ENCODE data around the gene ARHGEF1. TPM values are rescaled to one million over a fixed set of nuclear protein-coding genes. Genes with fewer than 3 reads are reported as not detected.

The ARHGEF1 gene
- polyA plus RNA-seq, 1 donor: 49.2 TPM

Other genes starting within 250 kb of the ARHGEF1 start
- gene CEACAM7, start 194.9 kb upstream of the ARHGEF1 start, polyA plus RNA-seq (ENCODE audit: insufficient read length): not detected
- gene CEACAM5, start 174.6 kb upstream of the ARHGEF1 start, polyA plus RNA-seq (ENCODE audit: insufficient read length): not detected
- gene CEACAM6, start 127.7 kb upstream of the ARHGEF1 start, polyA plus RNA-seq (ENCODE audit: insufficient read length): 0.08 TPM
- gene CEACAM3, start 86.6 kb upstream of the ARHGEF1 start, polyA plus RNA-seq (ENCODE audit: insufficient read length): not detected
- not detected for gene LYPD4, start 38.5 kb upstream of the ARHGEF1 start, polyA plus RNA-seq (ENCODE audit: insufficient read length)
- gene DMRTC2, start 38.1 kb upstream of the ARHGEF1 start, polyA plus RNA-seq (ENCODE audit: insufficient read length): not detected
- gene RPS19, start 22.9 kb upstream of the ARHGEF1 start, polyA plus RNA-seq (ENCODE audit: insufficient read length): 2,264 TPM
- gene CD79A, start 5.9 kb upstream of the ARHGEF1 start, polyA plus RNA-seq (ENCODE audit: insufficient read length): 0.63 TPM
- gene ERFL, start 45.3 kb downstream of the ARHGEF1 start, polyA plus RNA-seq (ENCODE audit: insufficient read length): 0.22 TPM
- gene RABAC1, start 76.1 kb downstream of the ARHGEF1 start, polyA plus RNA-seq (ENCODE audit: insufficient read length): 65.0 TPM
- gene ATP1A3, start 111.0 kb downstream of the ARHGEF1 start, polyA plus RNA-seq (ENCODE audit: insufficient read length): not detected
- gene GRIK5, start 187.0 kb downstream of the ARHGEF1 start, polyA plus RNA-seq (ENCODE audit: insufficient read length): 2.2 TPM
- 12.4 TPM for gene ZNF574, start 193.0 kb downstream of the ARHGEF1 start, polyA plus RNA-seq (ENCODE audit: insufficient read length)
- 2.0 TPM for gene POU2F2, start 249.3 kb downstream of the ARHGEF1 start, polyA plus RNA-seq (ENCODE audit: insufficient read length)

All from hindlimb muscle (tissue), 1 donor.